Measurements from ENCODE around the gene CASP3.
"Not testable (repeated sequence)": the region's sequence is repeated elsewhere in the genome, so short reads cannot be mapped to it uniquely, and the experiment has no call there.

Gene CASP3

DNA sequence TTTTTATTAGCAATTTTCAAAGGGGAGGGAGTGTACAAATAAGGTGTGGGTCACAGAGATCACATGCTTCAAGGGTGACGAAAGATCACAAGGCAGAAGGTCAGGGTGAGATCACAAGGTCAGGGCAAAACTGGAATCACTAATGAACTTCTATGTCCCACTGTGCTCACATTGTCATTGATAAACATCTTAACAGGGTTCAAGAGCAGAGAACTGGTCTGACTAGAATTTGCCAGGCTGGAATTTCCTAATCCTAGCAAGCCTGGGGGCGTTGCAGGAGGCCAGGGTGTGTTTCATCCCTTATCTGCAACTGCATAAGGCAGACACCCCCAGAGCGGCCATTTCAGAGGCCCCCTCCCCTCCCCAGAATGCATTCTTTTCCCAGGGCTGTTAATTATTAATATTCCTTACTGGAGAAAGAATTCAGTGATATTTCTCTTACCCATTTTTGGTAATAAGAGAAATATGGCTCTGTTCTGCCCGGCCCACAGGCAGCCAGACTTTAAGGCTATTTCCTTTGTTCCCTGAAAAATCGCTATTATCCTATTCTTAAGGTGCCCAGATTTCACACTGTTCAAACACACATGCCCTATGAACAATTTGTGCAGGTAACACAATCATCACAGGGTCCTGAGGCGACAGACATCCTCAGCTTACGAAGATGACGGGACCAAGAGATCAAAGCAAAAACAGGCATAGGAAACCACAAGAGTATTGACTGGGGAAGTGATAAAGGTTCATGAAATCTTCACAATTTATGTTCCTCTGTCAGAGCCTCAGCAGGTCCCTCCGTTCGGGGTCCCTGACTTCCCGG, 23.3 kb downstream of the CASP3 start:
- H3K4me1 ChIP-seq (ENCODE audit: control insufficient read depth in 1 of 2, insufficient read depth in 2 of 2, low read length in 2 of 2); H3K27me3 ChIP-seq (ENCODE audit: low read depth, low read length); H3K27ac ChIP-seq (ENCODE audit: low read length); H3K4me3 ChIP-seq (ENCODE audit: low read depth in 1 of 2, low read length in 2 of 2); H3K9me3 ChIP-seq (ENCODE audit: control insufficient read depth in 1 of 2, low read length in 2 of 2): not testable (repeated sequence)
- peaks cover 30 to 40% of the 10 kb centered on the region in 2 donors for H3K36me3 ChIP-seq (ENCODE audit: control insufficient read depth in 1 of 2, insufficient read depth in 2 of 2, low read length in 2 of 2)

DNA sequence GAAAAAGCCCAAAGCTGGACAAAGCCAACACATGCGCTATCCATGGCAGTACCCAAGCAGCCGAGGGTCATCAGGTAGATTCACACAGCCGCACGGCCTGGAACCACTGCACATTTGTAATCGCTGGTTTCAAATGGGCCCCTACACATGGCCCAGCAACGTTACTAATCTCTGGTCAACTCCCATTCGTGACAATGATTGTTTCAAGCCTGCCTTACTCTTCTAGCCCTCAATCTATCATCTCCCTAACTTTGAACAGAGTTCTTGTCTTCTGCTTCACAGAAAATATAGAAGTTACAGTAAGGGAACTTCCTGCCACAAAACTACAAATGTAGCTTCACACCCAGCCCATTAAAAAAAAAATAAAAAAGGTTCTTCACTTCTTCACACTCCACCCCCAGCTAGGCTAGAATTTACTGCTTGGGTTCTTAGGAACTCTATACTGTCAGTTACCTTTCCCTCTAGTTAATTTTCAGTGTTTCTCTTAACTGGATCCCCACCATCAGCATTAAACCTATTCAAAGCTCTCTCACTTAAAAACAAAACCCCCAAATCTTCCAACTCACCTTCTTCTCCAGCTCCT, 24.2 kb downstream of the CASP3 start:
- no peaks in the 10 kb centered on the region for H3K27me3 ChIP-seq (ENCODE audit: low read depth, low read length)

DNA sequence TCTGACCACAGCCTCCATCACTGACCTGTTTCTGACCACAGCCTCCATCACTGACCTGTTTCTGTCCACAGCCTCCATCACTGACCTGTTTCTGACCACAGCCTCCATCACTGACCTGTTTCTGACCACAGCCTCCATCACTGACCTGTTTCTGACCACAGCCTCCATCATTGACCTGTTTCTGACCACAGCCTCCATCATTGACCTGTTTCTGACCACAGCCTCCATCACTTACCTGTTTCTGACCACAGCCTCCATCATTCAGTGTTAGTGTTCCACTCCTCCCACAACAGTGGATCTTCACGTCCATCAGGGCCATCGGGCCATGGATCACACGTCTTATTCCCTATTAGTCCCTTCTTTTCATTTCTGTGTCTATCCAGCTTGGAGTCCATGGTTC, 24.7 kb downstream of the CASP3 start:
- H3K9me3 ChIP-seq (ENCODE audit: control insufficient read depth in 1 of 2, low read length in 2 of 2); H3K4me3 ChIP-seq (ENCODE audit: low read depth in 1 of 2, low read length in 2 of 2); H3K27me3 ChIP-seq (ENCODE audit: low read depth, low read length); H3K27ac ChIP-seq (ENCODE audit: low read length); H3K4me1 ChIP-seq (ENCODE audit: control insufficient read depth in 1 of 2, insufficient read depth in 2 of 2, low read length in 2 of 2): not testable (repeated sequence)
- peaks cover 17 to 29% of the 10 kb centered on the region in 2 donors for H3K36me3 ChIP-seq (ENCODE audit: control insufficient read depth in 1 of 2, insufficient read depth in 2 of 2, low read length in 2 of 2)

More for the DNA sequence above, 24.2 kb downstream of the CASP3 start:
- no peak overlapping the region for H3K27ac ChIP-seq (ENCODE audit: low read length)
- H3K4me1 ChIP-seq (ENCODE audit: control insufficient read depth in 1 of 2, insufficient read depth in 2 of 2, low read length in 2 of 2) = no peaks in the 10 kb centered on the region
- peaks cover 22 to 34% of the 10 kb centered on the region in 2 donors for H3K36me3 ChIP-seq (ENCODE audit: control insufficient read depth in 1 of 2, insufficient read depth in 2 of 2, low read length in 2 of 2)
- H3K4me3 ChIP-seq (ENCODE audit: low read depth in 1 of 2, low read length in 2 of 2) = no peak overlapping the region
- no peaks in the 10 kb centered on the region for H3K9me3 ChIP-seq (ENCODE audit: control insufficient read depth in 1 of 2, low read length in 2 of 2)

DNA sequence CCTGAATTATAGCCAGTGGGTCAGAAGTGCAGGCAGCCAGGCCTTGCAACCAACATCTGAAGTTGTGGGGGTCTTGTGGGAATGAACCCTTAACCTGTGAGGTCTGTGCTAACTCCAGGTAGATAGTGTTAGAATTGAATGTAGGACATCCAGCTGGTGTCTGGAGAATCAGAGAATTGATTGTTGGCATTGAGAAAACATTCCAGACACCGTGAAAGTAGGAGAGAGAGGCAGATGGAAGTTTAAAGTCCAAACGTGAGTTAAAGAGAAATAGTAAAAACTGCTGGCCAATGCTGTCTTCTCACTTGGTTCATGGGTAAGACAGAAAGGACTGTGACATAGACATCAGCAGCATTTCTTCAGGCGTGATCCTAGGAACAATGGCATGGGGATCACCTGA, 27.7 kb downstream of the CASP3 start:
- H3K4me3 ChIP-seq (ENCODE audit: low read depth in 1 of 2, low read length in 2 of 2) = no peak overlapping the region
- H3K27me3 ChIP-seq (ENCODE audit: low read depth, low read length) = no peaks in the 10 kb centered on the region
- H3K9me3 ChIP-seq (ENCODE audit: control insufficient read depth in 1 of 2, low read length in 2 of 2) = no peaks in the 10 kb centered on the region
- H3K36me3 ChIP-seq (ENCODE audit: control insufficient read depth in 1 of 2, insufficient read depth in 2 of 2, low read length in 2 of 2) = peaks cover 0 to 15% of the 10 kb centered on the region in 2 donors
- no peak overlapping the region for H3K27ac ChIP-seq (ENCODE audit: low read length)
- no peaks in the 10 kb centered on the region for H3K4me1 ChIP-seq (ENCODE audit: control insufficient read depth in 1 of 2, insufficient read depth in 2 of 2, low read length in 2 of 2)

DNA sequence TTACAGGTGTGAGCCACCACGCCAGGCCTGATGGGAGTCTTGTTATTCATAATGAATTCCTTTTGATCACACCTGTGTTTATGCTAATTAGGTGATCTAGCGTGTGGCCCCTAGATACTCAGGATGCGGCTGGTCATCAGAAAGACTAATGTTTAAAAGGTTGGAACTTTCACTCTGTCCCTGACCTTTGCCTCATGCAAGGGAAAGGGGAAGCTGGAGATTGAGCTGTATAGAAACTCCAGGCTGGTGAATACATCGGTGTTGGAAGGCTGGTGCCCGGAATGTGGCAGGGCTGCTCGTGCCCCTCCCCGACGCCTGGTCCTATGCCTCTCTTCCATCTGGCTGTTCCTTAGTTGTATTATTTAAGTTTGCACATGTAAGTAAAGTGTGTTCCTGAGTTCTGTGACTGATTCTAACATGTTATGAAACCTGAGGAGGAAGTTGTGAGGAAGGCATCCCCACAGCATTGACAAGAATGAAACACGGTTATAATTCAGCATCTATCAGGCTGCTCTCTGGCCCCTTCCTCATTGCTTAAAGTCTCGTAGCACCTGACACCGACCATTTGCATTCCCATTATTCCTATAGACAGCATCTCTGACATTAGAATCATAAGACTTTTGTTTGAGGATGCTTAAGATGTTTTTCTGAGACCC, 28.9 kb downstream of the CASP3 start:
- Histone ChIP-seq H3K27ac (ENCODE audit: low read length) (no peak overlapping the region), H3K27me3 (ENCODE audit: low read depth, low read length) (no peaks in the 10 kb centered on the region)

DNA sequence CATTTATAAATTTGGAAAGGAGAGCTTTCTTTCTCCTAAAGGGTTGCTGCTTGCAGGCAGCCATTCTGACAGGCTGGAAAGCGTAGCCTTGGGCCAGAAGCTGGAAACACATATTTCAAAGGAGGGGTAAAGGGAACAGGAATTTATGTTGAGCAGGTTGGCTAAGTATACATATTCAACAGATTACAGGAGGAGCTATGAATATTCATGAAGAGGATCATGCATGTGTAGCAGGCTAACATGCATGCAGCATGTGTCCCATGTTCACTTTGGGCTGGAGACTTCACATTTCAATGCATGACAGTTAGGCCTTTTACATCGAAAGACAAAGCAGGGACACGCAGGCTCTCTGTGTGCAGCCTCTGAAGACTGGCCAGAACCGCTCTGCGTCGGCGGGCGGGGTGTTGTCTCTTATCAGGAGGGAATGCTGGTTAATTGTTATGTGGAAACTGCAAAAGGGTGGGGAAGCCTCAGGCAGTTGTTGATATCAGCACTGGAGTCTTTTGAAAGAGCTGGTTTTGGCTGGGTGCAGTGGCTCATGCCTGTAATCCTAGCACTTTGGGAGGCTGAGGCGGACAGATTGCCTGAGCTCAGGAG, 31.5 kb downstream of the CASP3 start:
- H3K27ac ChIP-seq (ENCODE audit: low read length) = no peak overlapping the region
- no peaks in the 10 kb centered on the region for H3K36me3 ChIP-seq (ENCODE audit: control insufficient read depth in 1 of 2, insufficient read depth in 2 of 2, low read length in 2 of 2)
- H3K4me3 ChIP-seq (ENCODE audit: low read depth in 1 of 2, low read length in 2 of 2) = no peak overlapping the region
- H3K4me1 ChIP-seq (ENCODE audit: control insufficient read depth in 1 of 2, insufficient read depth in 2 of 2, low read length in 2 of 2) = no peaks in the 10 kb centered on the region
- no peaks in the 10 kb centered on the region for H3K27me3 ChIP-seq (ENCODE audit: low read depth, low read length)
- H3K9me3 ChIP-seq (ENCODE audit: control insufficient read depth in 1 of 2, low read length in 2 of 2) = peaks cover 0 to 4% of the 10 kb centered on the region in 2 donors

More for the DNA sequence above, 28.9 kb downstream of the CASP3 start:
- H3K4me3 ChIP-seq (ENCODE audit: low read depth in 1 of 2, low read length in 2 of 2) = no peak overlapping the region
- peaks cover 0 to 7% of the 10 kb centered on the region in 2 donors for H3K36me3 ChIP-seq (ENCODE audit: control insufficient read depth in 1 of 2, insufficient read depth in 2 of 2, low read length in 2 of 2)
- H3K4me1 ChIP-seq (ENCODE audit: control insufficient read depth in 1 of 2, insufficient read depth in 2 of 2, low read length in 2 of 2) = no peaks in the 10 kb centered on the region
- no peaks in the 10 kb centered on the region for H3K9me3 ChIP-seq (ENCODE audit: control insufficient read depth in 1 of 2, low read length in 2 of 2)

DNA sequence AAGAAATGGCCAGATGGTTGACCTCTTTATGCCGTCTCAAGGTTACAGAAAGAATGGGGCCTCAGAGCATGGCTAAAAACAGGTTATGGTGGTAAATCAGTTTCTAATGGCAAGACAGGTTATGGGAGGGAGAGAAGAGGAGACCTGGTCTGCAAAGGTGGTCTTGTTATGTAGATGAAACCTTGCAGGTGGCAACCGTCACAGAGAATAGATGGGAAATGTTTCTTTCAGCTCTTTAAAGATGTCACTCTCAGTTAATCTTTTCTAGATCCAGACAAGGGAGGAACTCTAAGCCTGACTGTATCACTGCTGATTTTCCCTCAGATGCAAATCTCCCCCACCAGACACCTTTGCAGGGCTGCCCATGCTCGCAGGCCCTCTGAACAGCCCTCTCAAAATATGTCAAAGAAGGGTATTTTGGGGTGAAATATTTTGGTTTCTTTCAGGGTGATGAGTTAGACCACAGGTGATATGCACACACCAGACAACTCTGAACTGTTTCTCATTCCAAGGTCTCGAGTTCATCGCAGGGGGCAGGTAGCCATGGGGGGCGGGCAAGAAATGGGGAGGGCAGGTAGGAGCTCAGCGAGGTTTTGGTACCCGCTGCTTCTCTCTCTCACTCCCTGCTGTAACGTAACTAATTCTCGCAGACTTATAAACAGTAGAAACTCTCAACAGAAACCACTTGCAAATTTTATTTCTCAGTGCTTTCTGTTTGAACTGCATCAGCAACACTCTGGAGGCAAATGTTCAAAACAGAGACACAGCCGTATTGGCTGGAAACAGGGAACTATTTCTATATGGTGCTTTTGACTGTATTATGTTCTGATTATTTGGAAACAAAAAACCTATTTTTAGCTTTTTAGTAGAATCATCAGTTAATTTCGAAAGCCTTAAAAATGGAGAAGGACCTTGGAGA, 32.4 kb downstream of the CASP3 start:
- Histone ChIP-seq H3K36me3 (ENCODE audit: control insufficient read depth in 1 of 2, insufficient read depth in 2 of 2, low read length in 2 of 2) (no peaks in the 10 kb centered on the region), H3K27me3 (ENCODE audit: low read depth, low read length) (no peaks in the 10 kb centered on the region), H3K4me1 (ENCODE audit: control insufficient read depth in 1 of 2, insufficient read depth in 2 of 2, low read length in 2 of 2) (no peaks in the 10 kb centered on the region), H3K9me3 (ENCODE audit: control insufficient read depth in 1 of 2, low read length in 2 of 2) (peaks cover 0 to 4% of the 10 kb centered on the region in 2 donors), H3K4me3 (ENCODE audit: low read depth in 1 of 2, low read length in 2 of 2) (no peak overlapping the region), H3K27ac (ENCODE audit: low read length) (no peak overlapping the region)

DNA sequence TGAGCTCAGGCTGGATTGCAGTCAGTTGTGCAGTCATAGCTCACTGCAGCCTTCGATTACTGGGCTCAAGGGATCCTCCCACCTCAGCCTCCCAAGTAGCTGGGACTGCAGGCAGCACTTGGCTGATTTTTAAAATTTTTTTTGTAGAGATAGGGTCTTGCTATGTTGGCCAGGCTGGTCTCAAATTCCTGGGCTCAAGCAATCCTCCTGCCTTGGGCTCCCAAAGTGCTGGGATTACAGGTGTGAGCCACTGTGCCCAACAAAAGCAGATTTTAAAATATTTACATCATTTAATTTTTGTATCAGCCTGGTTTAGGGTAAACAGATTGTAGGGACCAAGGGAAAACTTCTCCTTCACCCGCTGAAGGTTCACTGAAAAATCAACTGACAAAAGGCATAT, 33.1 kb downstream of the CASP3 start:
- not testable (repeated sequence) for H3K9me3 ChIP-seq (ENCODE audit: control insufficient read depth in 1 of 2, low read length in 2 of 2); H3K4me3 ChIP-seq (ENCODE audit: low read depth in 1 of 2, low read length in 2 of 2); H3K4me1 ChIP-seq (ENCODE audit: control insufficient read depth in 1 of 2, insufficient read depth in 2 of 2, low read length in 2 of 2); H3K27ac ChIP-seq (ENCODE audit: low read length); H3K36me3 ChIP-seq (ENCODE audit: control insufficient read depth in 1 of 2, insufficient read depth in 2 of 2, low read length in 2 of 2); H3K27me3 ChIP-seq (ENCODE audit: low read depth, low read length)

DNA sequence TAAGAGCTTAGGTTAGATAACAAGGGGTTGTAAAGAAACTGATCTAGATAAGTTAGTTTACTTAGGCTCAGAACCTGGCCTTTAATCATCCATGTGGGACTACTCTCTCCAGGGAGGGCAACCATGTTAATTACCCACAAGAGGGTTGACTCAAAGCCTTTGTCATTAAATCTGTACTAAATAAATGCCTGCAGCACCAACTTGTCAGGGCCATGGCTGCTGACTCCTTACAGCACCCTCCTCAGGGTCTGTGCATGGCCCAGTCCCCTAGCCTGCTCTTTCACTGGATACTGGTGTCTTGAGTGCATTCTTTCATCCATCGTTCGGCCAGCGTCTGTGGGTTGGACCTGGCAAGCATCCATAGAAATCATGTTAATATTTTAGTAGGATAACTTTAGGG, 34.7 kb downstream of the CASP3 start:
- Histone ChIP-seq H3K4me1 (ENCODE audit: control insufficient read depth in 1 of 2, insufficient read depth in 2 of 2, low read length in 2 of 2) (no peaks in the 10 kb centered on the region), H3K27me3 (ENCODE audit: low read depth, low read length) (no peaks in the 10 kb centered on the region), H3K36me3 (ENCODE audit: control insufficient read depth in 1 of 2, insufficient read depth in 2 of 2, low read length in 2 of 2) (no peaks in the 10 kb centered on the region), H3K27ac (ENCODE audit: low read length) (no peak overlapping the region), H3K9me3 (ENCODE audit: control insufficient read depth in 1 of 2, low read length in 2 of 2) (peaks cover 0 to 4% of the 10 kb centered on the region in 2 donors), H3K4me3 (ENCODE audit: low read depth in 1 of 2, low read length in 2 of 2) (no peak overlapping the region)

DNA sequence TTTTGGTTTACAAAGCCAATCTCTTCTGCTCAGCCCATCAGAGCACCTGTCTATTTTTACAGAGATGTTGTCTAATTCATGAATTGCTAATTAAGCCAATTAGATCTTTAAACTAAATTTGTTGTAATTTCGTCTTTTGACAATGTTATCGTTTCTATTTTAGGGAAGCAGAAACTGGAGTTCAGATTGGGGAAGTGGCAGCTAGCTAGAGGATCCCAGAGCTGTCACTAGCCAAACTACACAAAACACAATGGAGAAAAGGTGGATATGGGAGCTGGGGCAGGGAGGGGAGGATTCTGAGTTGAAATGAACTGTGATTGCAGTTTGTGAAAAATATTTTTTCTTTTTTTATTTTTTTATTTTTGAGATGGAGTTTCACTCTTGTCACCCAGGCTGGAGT, 35.8 kb downstream of the CASP3 start:
- Histone ChIP-seq H3K4me1 (ENCODE audit: control insufficient read depth in 1 of 2, insufficient read depth in 2 of 2, low read length in 2 of 2) (no peaks in the 10 kb centered on the region), H3K27me3 (ENCODE audit: low read depth, low read length) (no peaks in the 10 kb centered on the region), H3K36me3 (ENCODE audit: control insufficient read depth in 1 of 2, insufficient read depth in 2 of 2, low read length in 2 of 2) (no peaks in the 10 kb centered on the region), H3K9me3 (ENCODE audit: control insufficient read depth in 1 of 2, low read length in 2 of 2) (peaks cover 0 to 4% of the 10 kb centered on the region in 2 donors), H3K27ac (ENCODE audit: low read length) (no peak overlapping the region), H3K4me3 (ENCODE audit: low read depth in 1 of 2, low read length in 2 of 2) (no peak overlapping the region)

Data from muscle layer of duodenum (tissue), 2 donors.